Progenitor cell of endocrine pancreas (in vitro differentiated cells): ENCODE measurements around the gene IQGAP3. TPM values are rescaled to one million over a fixed set of nuclear protein-coding genes. Genes with fewer than 3 reads are reported as not detected.

Experiments
- DNase-seq: peaks from one replicate; pipeline ENCODE4 v3.0.0; 2021; ENCODE audit warnings: low spot score; ENCODE audit not compliant: unreplicated experiment
- H3K27ac Mint-ChIP-seq: 2 replicates; pipeline ENCODE4 v1.8.0; 2021; ENCODE audit warnings: mild to moderate bottlenecking, moderate library complexity, mixed read lengths
- H3K27me3 Mint-ChIP-seq: 2 replicates; pipeline ENCODE4 v1.8.0; 2021; ENCODE audit warnings: mixed read lengths
- H3K36me3 Mint-ChIP-seq: 2 replicates; pipeline ENCODE4 v1.8.0; 2022; ENCODE audit warnings: mixed read lengths; ENCODE audit not compliant: insufficient read depth
- H3K4me1 Mint-ChIP-seq: 2 replicates; pipeline ENCODE4 v1.8.0; 2021; ENCODE audit warnings: low read depth, mixed read lengths
- H3K4me3 Mint-ChIP-seq: 2 replicates; pipeline ENCODE4 v1.8.0; 2021; ENCODE audit warnings: low read depth, mild to moderate bottlenecking, moderate library complexity, mixed read lengths
- H3K9me3 Mint-ChIP-seq: 2 replicates; pipeline ENCODE4 v1.8.0; 2021; ENCODE audit warnings: low read depth, mixed read lengths
- CTCF ChIP-seq: fragments of 200-600 bp; sonication (generic); IDR thresholded peaks from one replicate; pipeline ENCODE4 v1.5.0; 2021; ENCODE audit warnings: antibody characterized with exemption, mild to moderate bottlenecking; ENCODE audit not compliant: unreplicated experiment
- total RNA-seq: library from RNA; stranded (reverse); gene quantifications from 2 replicates; pipeline ENCODE4 v1.2.1, GENCODE V29; 2021

The IQGAP3 gene
- total RNA-seq, 1 donor from 2014 or later: 29.6 TPM

GRCh38 chr1:156479093-156480015 is 93.0 kb downstream of the IQGAP3 start:
- TF ChIP-seq CTCF: no peak
- no peak overlapping the region for H3K4me3 Mint-ChIP-seq
- H3K36me3 Mint-ChIP-seq: peaks cover 16% of the 10 kb centered on the region
- H3K9me3 Mint-ChIP-seq: no peaks in the 10 kb centered on the region
- H3K27me3 Mint-ChIP-seq: no peaks in the 10 kb centered on the region
- no peak for DNase-seq
- no peak overlapping the region for H3K27ac Mint-ChIP-seq
- H3K4me1 Mint-ChIP-seq: no peaks in the 10 kb centered on the region

GRCh38 chr1:156478250-156478627 is 94.1 kb downstream of the IQGAP3 start:
- DNase-seq: no peak
- Mint-ChIP-seq H3K9me3 (no peaks in the 10 kb centered on the region), H3K4me3 (no peak overlapping the region), H3K36me3 (peaks cover 23% of the 10 kb centered on the region), H3K4me1 (peaks cover under 1% of the 10 kb centered on the region), H3K27ac (no peak overlapping the region), H3K27me3 (no peaks in the 10 kb centered on the region)
- TF ChIP-seq CTCF: no peak

GRCh38 chr1:156477526-156478249 is 94.7 kb downstream of the IQGAP3 start:
- DNase-seq: no peak
- Mint-ChIP-seq H3K36me3 (peaks cover 25% of the 10 kb centered on the region), H3K4me1 (peaks cover 2% of the 10 kb centered on the region), H3K27me3 (no peaks in the 10 kb centered on the region), H3K27ac (peak overlapping the region; percentile 41), H3K9me3 (no peaks in the 10 kb centered on the region), H3K4me3 (no peak overlapping the region)
- no peak for TF ChIP-seq CTCF

GRCh38 chr1:156476501-156477298 is 95.7 kb downstream of the IQGAP3 start:
- no peaks in the 10 kb centered on the region for H3K9me3 Mint-ChIP-seq
- H3K27ac Mint-ChIP-seq: no peak overlapping the region
- no peak overlapping the region for H3K4me3 Mint-ChIP-seq
- H3K4me1 Mint-ChIP-seq: peaks cover 7% of the 10 kb centered on the region
- H3K36me3 Mint-ChIP-seq: peaks cover 22% of the 10 kb centered on the region
- TF ChIP-seq CTCF: no peak
- H3K27me3 Mint-ChIP-seq: no peaks in the 10 kb centered on the region
- no peak for DNase-seq
